ENCODE results near the gene SLC25A19. TPM values are rescaled to one million over a fixed set of nuclear protein-coding genes. Genes with fewer than 3 reads are reported as not detected.
A peak's percentile ranks its signal among the peaks of the same experiment; 100 is the strongest.

SLC25A19 gene
- total and polyA plus RNA-seq, 2 experiments from 2014 or later: 17.9 to 22.4 TPM

DNA sequence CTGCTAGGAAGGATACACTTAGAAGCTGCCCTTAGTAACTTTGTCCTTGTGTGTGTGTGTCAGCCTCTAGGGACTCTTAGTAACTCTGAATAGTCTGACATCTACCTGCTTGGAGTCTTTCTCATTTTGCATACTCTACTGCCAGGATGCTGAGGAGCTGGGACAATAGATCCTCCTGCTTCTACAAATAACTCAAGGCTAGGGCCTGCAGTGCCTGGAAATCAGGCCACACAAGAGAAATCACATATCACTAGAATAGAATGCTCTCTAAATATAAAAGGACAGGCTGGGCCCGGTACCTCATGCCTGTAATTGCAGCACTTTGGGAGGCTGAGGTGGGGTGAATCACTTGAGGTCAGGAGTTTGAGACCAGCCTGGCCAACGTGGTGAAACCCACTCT lies 38.5 kb upstream of the SLC25A19 start:
- Histone ChIP-seq H4K20me1 (replicated peaks; ENCODE audit: insufficient read depth) (peaks cover 4% of the 10 kb centered on the region; the same call in 1 of the 2 replicates), H3K27me3 (ENCODE audit: insufficient read depth) (no peaks in the 10 kb centered on the region), H3K9me2 (ENCODE audit: insufficient read depth) (no peaks in the 10 kb centered on the region), H3K36me3 (ENCODE audit: insufficient read depth) (no peaks in the 10 kb centered on the region), H3K27ac (ENCODE audit: low read depth) (peak overlapping the region; percentile 46), H3F3A (replicated peaks; ENCODE audit: low read depth) (peaks cover 7% of the 10 kb centered on the region; the same call in 1 of the 2 replicates), H3K4me2 (no peak overlapping the region), H3K79me2 (replicated peaks; ENCODE audit: insufficient read depth) (peaks cover 42% of the 10 kb centered on the region), H3K4me3 (no peak overlapping the region), H3K4me1 (ENCODE audit: insufficient read depth) (peaks cover 33% of the 10 kb centered on the region), H2AFZ (no peak overlapping the region)
- no peaks in the 10 kb centered on the region for H3K9me3 Mint-ChIP-seq
- TF ChIP-seq, protein P1, sequence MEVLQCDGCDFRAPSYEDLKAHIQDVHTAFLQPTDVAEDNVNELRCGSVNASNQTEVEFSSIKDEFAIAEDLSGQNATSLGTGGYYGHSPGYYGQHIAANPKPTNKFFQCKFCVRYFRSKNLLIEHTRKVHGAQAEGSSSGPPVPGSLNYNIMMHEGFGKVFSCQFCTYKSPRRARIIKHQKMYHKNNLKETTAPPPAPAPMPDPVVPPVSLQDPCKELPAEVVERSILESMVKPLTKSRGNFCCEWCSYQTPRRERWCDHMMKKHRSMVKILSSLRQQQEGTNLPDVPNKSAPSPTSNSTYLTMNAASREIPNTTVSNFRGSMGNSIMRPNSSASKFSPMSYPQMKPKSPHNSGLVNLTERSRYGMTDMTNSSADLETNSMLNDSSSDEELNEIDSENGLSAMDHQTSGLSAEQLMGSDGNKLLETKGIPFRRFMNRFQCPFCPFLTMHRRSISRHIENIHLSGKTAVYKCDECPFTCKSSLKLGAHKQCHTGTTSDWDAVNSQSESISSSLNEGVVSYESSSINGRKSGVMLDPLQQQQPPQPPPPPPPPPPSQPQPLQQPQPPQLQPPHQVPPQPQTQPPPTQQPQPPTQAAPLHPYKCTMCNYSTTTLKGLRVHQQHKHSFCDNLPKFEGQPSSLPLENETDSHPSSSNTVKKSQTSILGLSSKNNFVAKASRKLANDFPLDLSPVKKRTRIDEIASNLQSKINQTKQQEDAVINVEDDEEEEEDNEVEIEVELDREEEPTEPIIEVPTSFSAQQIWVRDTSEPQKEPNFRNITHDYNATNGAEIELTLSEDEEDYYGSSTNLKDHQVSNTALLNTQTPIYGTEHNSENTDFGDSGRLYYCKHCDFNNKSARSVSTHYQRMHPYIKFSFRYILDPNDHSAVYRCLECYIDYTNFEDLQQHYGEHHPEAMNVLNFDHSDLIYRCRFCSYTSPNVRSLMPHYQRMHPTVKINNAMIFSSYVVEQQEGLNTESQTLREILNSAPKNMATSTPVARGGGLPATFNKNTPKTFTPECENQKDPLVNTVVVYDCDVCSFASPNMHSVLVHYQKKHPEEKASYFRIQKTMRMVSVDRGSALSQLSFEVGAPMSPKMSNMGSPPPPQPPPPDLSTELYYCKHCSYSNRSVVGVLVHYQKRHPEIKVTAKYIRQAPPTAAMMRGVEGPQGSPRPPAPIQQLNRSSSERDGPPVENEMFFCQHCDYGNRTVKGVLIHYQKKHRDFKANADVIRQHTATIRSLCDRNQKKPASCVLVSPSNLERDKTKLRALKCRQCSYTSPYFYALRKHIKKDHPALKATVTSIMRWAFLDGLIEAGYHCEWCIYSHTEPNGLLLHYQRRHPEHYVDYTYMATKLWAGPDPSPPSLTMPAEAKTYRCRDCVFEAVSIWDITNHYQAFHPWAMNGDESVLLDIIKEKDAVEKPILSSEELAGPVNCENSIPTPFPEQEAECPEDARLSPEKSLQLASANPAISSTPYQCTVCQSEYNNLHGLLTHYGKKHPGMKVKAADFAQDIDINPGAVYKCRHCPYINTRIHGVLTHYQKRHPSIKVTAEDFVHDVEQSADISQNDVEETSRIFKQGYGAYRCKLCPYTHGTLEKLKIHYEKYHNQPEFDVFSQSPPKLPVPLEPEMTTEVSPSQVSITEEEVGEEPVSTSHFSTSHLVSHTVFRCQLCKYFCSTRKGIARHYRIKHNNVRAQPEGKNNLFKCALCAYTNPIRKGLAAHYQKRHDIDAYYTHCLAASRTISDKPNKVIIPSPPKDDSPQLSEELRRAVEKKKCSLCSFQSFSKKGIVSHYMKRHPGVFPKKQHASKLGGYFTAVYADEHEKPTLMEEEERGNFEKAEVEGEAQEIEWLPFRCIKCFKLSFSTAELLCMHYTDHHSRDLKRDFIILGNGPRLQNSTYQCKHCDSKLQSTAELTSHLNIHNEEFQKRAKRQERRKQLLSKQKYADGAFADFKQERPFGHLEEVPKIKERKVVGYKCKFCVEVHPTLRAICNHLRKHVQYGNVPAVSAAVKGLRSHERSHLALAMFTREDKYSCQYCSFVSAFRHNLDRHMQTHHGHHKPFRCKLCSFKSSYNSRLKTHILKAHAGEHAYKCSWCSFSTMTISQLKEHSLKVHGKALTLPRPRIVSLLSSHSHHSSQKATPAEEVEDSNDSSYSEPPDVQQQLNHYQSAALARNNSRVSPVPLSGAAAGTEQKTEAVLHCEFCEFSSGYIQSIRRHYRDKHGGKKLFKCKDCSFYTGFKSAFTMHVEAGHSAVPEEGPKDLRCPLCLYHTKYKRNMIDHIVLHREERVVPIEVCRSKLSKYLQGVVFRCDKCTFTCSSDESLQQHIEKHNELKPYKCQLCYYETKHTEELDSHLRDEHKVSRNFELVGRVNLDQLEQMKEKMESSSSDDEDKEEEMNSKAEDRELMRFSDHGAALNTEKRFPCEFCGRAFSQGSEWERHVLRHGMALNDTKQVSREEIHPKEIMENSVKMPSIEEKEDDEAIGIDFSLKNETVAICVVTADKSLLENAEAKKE (CRISPR knock-in tag; IDR thresholded peaks at IDR 0.05): 0 out of 2 replicates have a peak, but pooled peaks have one; percentile 26
- TF ChIP-seq EZH2phosphoT487 (IDR thresholded peaks at IDR 0.05; ENCODE audit: unreplicated experiment) (no peak), STAT1 (IDR thresholded peaks at IDR 0.05; ENCODE audit: unreplicated experiment) (no peak)
- DNase-seq (ENCODE audit: low spot score) (peak; percentile 69), ATAC-seq (peak; percentile 74)
- H3K4me3 Mint-ChIP-seq: no peak overlapping the region; the same call in 2 of the 3 replicates
- peaks cover 7% of the 10 kb centered on the region for H3K27me3 Mint-ChIP-seq (ENCODE audit: insufficient read depth, low read depth, poor library complexity)
- H3K36me3 Mint-ChIP-seq (ENCODE audit: low read depth): peaks cover 26% of the 10 kb centered on the region
- peak overlapping the region; percentile 54 for H3K27ac Mint-ChIP-seq
- peaks cover 28% of the 10 kb centered on the region for H3K4me1 Mint-ChIP-seq

DNA sequence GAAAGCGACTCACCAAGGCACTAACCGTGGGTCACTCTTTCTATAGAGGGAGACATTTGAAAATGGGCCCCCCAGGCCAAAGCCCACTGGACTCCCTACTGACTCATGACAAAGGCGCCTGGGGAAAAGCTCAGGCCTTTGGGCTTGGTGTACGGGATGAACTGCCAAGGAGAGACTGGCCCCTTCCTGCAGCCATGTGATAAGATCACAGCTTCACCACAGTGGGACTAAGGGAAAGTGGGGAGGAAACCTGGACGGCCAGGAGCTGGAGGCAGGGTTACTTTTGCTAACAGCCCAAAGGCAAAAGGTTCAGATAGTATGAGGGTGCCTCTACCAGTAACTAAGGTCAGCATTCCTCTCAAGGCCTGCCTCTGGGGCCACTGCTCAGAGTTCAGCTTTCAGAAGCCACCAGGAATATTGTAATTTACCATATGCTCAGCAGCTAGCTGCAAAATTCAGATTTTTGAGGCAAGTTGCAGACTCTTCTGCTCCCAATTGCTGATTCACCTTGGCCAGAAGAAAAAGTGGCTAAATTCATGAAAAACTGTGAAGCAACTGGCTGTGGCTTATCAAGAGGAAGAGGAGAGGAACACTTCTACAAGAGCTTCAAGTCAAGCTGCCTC lies 37.1 kb upstream of the SLC25A19 start:
- H3K27me3 Mint-ChIP-seq (ENCODE audit: insufficient read depth, low read depth, poor library complexity): peaks cover 8% of the 10 kb centered on the region
- H3K36me3 ChIP-seq (ENCODE audit: insufficient read depth): peaks cover 9% of the 10 kb centered on the region; the same call in 1 of the 2 replicates
- no peak overlapping the region for H2AFZ ChIP-seq
- peak overlapping the region; percentile 34 for H3K27ac Mint-ChIP-seq
- H3K4me1 ChIP-seq (ENCODE audit: insufficient read depth): peaks cover 30% of the 10 kb centered on the region
- H3K36me3 Mint-ChIP-seq (ENCODE audit: low read depth): peaks cover 31% of the 10 kb centered on the region
- H3K9me3 Mint-ChIP-seq: no peaks in the 10 kb centered on the region
- H3K9me2 ChIP-seq (ENCODE audit: insufficient read depth): no peaks in the 10 kb centered on the region
- peaks cover 10% of the 10 kb centered on the region; the same call in 1 of the 2 replicates for H3F3A ChIP-seq (replicated peaks; ENCODE audit: low read depth)
- peaks cover 36% of the 10 kb centered on the region for H3K79me2 ChIP-seq (replicated peaks; ENCODE audit: insufficient read depth)
- no peaks in the 10 kb centered on the region for H3K27me3 ChIP-seq (ENCODE audit: insufficient read depth)
- peaks cover 3% of the 10 kb centered on the region; the same call in 1 of the 2 replicates for H4K20me1 ChIP-seq (replicated peaks; ENCODE audit: insufficient read depth)
- peaks cover 28% of the 10 kb centered on the region for H3K4me1 Mint-ChIP-seq
- no peak overlapping the region for H3K4me3 Mint-ChIP-seq
- DNase-seq (ENCODE audit: low spot score) (no peak), ATAC-seq (peak; percentile 11; the same call in 1 of the 3 replicates)
- peak overlapping the region; percentile 52 for H3K4me2 ChIP-seq
- H3K27ac ChIP-seq (ENCODE audit: low read depth): peak overlapping the region; percentile 84
- H3K4me3 ChIP-seq: no peak overlapping the region
- TF ChIP-seq EZH2 (IDR thresholded peaks at IDR 0.05; ENCODE audit: low read depth, unreplicated experiment) (no peak), EZH2phosphoT487 (IDR thresholded peaks at IDR 0.05; ENCODE audit: unreplicated experiment) (no peak)
- TF ChIP-seq, protein P2, sequence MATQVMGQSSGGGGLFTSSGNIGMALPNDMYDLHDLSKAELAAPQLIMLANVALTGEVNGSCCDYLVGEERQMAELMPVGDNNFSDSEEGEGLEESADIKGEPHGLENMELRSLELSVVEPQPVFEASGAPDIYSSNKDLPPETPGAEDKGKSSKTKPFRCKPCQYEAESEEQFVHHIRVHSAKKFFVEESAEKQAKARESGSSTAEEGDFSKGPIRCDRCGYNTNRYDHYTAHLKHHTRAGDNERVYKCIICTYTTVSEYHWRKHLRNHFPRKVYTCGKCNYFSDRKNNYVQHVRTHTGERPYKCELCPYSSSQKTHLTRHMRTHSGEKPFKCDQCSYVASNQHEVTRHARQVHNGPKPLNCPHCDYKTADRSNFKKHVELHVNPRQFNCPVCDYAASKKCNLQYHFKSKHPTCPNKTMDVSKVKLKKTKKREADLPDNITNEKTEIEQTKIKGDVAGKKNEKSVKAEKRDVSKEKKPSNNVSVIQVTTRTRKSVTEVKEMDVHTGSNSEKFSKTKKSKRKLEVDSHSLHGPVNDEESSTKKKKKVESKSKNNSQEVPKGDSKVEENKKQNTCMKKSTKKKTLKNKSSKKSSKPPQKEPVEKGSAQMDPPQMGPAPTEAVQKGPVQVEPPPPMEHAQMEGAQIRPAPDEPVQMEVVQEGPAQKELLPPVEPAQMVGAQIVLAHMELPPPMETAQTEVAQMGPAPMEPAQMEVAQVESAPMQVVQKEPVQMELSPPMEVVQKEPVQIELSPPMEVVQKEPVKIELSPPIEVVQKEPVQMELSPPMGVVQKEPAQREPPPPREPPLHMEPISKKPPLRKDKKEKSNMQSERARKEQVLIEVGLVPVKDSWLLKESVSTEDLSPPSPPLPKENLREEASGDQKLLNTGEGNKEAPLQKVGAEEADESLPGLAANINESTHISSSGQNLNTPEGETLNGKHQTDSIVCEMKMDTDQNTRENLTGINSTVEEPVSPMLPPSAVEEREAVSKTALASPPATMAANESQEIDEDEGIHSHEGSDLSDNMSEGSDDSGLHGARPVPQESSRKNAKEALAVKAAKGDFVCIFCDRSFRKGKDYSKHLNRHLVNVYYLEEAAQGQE (IDR thresholded peaks at IDR 0.05; ENCODE audit: unreplicated experiment): no peak

Data from GM23338 (cell line).